ENCODE results near the gene SYT17. TPM values are rescaled to one million over a fixed set of nuclear protein-coding genes. Genes with fewer than 3 reads are reported as not detected.
A peak's percentile ranks its signal among the peaks of the same experiment; 100 is the strongest.

The SYT17 gene
- 0.64 TPM for total RNA-seq
- long read RNA-seq = 0 reads

- DNase-seq = peak; percentile 84
- ATAC-seq = peak; percentile 95
- intact Hi-C loops (cut with micrococcal nuclease) = no loop called here
Measured at GRCh38 chr16:19167710-19168370, at the start of gene SYT17. SYT17 (plus strand) TSS chr16:19168240; CDS start chr16:19168647, 407 bp downstream.

- intact Hi-C loops (cut with micrococcal nuclease) = no loop called here
Measured at GRCh38 chr16:19118938-19119431, 49.1 kb upstream of the SYT17 start.

GRCh38 chr16:19119564-19119963 is 48.5 kb upstream of the SYT17 start:
- ATAC-seq = peak; percentile 54
- no peak for DNase-seq
- intact Hi-C loops (cut with micrococcal nuclease) = no loop called here

More at GRCh38 chr16:19118938-19119431, 49.1 kb upstream of the SYT17 start:
- ATAC-seq (peak; percentile 55), DNase-seq (no peak)

- DNase-seq = no peak
- intact Hi-C loops (cut with micrococcal nuclease) = no loop called here
- ATAC-seq = no peak
Measured at GRCh38 chr16:19123535-19124178, 44.4 kb upstream of the SYT17 start.

GRCh38 chr16:19126300-19126699 is 41.7 kb upstream of the SYT17 start:
- ATAC-seq (no peak), DNase-seq (no peak)
- intact Hi-C loops (cut with micrococcal nuclease) = no loop called here

GRCh38 chr16:19127205-19127604 is 40.8 kb upstream of the SYT17 start:
- intact Hi-C loops (cut with micrococcal nuclease) = no loop called here
- ATAC-seq = no peak

DNA sequence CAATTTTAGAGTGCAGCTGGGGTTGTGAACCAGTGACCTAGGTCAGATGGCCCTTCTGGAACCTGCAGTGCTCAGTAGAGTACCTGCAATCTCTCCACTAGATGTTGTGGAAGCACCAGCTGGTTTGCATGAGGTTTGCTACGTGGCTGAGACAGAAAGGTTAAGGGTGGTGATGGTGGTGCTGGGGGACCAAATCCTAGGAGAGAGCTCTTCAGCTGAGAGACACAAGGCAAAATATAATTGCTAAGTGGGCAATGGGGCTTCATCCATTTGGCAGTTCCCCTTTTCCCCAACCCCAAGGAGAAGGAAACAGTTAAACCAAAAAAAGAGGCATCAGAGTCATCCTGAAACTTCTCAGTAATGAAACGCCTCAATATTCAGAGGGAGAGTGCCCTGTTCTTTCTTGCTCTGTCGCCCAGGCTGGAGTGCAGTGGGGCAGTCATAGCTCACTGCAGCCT is 40.3 kb upstream of the SYT17 start:
- intact Hi-C loops (cut with micrococcal nuclease) = no loop called here
- ATAC-seq = no peak
- DNase-seq = no peak

More at GRCh38 chr16:19127205-19127604, 40.8 kb upstream of the SYT17 start:
- DNase-seq = no peak

- DNase-seq (no peak), ATAC-seq (no peak)
- intact Hi-C loops (cut with micrococcal nuclease) = no loop called here
Measured at GRCh38 chr16:19128454-19129200, 39.4 kb upstream of the SYT17 start.

- intact Hi-C loops (cut with micrococcal nuclease) = no loop called here
- no peak for ATAC-seq
- DNase-seq = no peak
Measured at GRCh38 chr16:19130385-19130784, 37.7 kb upstream of the SYT17 start.

- intact Hi-C loops (cut with micrococcal nuclease) = no loop called here
- DNase-seq = peak; percentile 63
- peak; percentile 87 for ATAC-seq
Measured at GRCh38 chr16:19130852-19131824, 36.9 kb upstream of the SYT17 start.

GRCh38 chr16:19131825-19132218 is 36.2 kb upstream of the SYT17 start:
- no peak for DNase-seq
- intact Hi-C loops (cut with micrococcal nuclease) = no loop called here
- peak; percentile 20 for ATAC-seq

- intact Hi-C loops (cut with micrococcal nuclease) = no loop called here
- DNase-seq = no peak
- no peak for ATAC-seq
Measured at GRCh38 chr16:19132255-19132654, 35.8 kb upstream of the SYT17 start.

DNA sequence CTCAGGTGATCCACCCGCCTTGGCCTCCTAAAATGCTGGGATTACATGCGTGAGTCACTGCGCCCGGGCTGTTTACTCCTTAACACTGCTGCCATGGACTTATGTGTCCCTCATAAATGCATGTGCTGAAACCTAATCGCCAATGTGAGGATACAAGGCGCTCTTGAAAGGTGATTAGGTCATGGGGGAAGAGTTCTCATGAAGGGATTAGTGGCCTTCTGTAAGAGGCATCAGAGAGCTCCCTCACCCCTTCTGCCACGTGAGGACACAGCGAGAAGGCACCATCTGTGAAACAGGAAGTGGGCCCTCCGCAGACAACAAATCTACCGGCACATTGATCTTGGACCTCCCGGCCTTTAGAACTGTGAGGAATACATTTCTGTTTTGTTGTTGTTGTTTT is 35.1 kb upstream of the SYT17 start:
- no peak for DNase-seq
- intact Hi-C loops (cut with micrococcal nuclease) = no loop called here
- no peak for ATAC-seq

DNA sequence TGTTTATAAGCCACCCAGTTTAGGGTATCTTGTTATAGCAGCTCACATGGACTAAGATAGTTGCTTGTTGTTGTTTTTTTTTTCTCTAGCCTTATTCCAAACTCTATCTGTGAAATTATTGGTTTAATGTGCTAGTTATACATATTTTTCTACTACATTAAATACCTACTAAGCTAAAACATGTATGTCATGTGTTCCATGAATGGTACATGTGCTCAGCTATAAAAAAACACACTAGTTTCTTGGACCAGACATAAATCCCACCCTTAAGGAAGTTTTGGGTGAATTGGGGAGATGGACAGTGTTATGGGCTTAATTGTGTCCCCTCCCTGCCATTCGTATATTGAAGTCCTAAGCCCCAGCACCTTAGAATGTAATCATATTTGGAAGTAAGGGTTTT is 34.4 kb upstream of the SYT17 start:
- intact Hi-C loops (cut with micrococcal nuclease) = no loop called here
- ATAC-seq (no peak), DNase-seq (no peak)

GRCh38 chr16:19135201-19135842 is 32.7 kb upstream of the SYT17 start:
- intact Hi-C loops (cut with micrococcal nuclease) = no loop called here
- ATAC-seq (no peak), DNase-seq (no peak)

DNA sequence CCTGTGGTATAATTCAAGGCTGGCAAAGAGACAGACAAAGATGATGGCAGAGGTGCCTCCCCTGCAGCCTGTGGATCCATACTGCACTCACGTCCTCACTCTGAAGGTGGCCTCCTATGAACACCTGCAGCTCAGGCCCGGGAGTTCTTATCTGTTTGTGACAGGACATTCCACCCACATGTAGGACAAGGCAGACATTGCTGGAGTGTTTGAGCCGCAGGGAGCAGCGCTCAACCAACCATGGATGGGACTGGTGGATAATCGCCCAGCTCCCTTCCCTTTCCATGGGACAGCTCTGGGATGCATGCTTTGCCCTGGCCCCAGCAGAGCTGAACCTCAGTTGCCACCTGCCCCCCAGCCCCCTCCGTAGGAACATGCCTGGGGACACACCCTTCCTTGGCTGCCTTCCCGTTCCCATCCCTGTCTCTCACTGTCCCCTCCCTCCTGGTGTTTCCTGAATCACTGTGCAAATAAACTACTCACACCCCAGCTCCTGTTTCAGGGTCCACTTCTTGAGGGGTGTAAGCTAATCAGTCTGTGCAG is 32.1 kb upstream of the SYT17 start:
- peak; percentile 28 for ATAC-seq
- DNase-seq = peak; percentile 58
- intact Hi-C loops (cut with micrococcal nuclease) = no loop called here

DNA sequence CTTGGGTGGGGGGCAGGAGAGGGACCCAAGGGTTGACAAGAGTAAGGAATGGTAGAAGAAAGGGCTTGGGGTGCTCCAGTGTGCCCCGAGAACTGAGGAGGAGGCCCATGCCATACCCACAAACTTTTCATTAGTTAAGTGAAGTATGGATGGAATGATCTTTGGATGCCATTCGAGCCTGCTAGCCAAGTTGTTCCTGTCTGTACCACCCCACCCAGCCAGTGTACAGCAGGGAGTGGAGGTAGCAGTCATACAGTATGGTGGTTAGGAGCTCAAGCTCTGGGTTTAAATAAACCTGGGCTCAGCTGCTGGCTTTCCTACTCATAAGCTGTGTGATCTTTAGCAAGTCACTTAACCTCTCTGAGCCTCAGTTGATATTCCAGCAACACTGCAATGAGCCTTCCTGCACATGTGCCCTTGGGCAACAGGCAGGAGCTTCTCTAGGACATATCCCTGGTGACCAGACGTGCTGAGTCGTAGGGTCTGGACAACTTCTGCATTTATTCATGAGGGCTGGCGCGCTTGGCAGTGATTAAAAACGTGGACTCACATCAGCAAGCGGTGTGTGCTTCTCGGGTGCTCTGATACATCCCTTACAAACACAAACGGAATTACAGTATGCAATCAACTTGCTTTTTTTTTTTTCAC is 31.4 kb upstream of the SYT17 start:
- DNase-seq (no peak), ATAC-seq (peak; percentile 45)
- intact Hi-C loops (cut with micrococcal nuclease) = no loop called here

Measured in left ventricle myocardium superior (tissue), 1 donor.